ENCODE data around the gene ARHGDIB. TPM values are rescaled to one million over a fixed set of nuclear protein-coding genes. Genes with fewer than 3 reads are reported as not detected.

ARHGDIB gene
- total and polyA plus RNA-seq, 2 donors: 820 to 1,161 TPM

DNA sequence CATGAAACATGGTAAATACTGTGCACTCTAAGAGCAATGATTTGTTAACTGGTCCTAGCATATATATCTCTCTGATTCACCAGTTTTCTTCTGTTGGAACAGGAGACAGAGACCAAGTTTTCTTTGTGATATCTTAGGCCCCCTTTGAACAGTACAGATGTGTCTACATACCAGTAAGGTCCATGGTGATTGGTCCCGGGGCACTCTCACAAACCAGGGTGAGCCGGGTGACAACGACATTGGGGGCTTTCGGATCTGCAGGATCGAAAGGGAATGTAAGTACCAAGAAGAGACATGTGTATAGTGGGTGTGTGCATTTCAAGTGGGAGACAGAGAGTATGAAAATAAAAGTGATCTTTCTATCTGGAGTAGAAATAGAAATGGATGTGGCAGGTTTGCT is 11.8 kb downstream of the ARHGDIB start:
- no peak overlapping the region for H3K4me3 ChIP-seq (ENCODE audit: low read length in 2 of 2)
- peaks cover 43 to 81% of the 10 kb centered on the region in 2 donors for H3K36me3 ChIP-seq (ENCODE audit: control insufficient read depth in 2 of 2, insufficient read depth in 2 of 2, low read length in 1 of 2)
- whole genome bisulfite sequencing: 94% methylated on average over 5 of the region's 5 CpGs
- peaks cover 57 to 65% of the 10 kb centered on the region in 2 donors for H3K4me1 ChIP-seq (ENCODE audit: control insufficient read depth in 2 of 2, insufficient read depth in 2 of 2, low read length in 2 of 2)
- DNase-seq (ENCODE audit: low read depth in 6 of 9, low spot score in 9 of 9): peak in 1 of 9 donors; percentile 63
- no peaks in the 10 kb centered on the region for H3K27me3 ChIP-seq (ENCODE audit: control insufficient read depth in 2 of 2, insufficient read depth in 1 of 2, low read length in 1 of 2)
- H3K27ac ChIP-seq (ENCODE audit: low read depth in 1 of 2, low read length in 1 of 2): peak overlapping the region; percentile 91 to 99
- no peaks in the 10 kb centered on the region for H3K9me3 ChIP-seq (ENCODE audit: control insufficient read depth in 2 of 2, insufficient read depth in 1 of 2, low read length in 1 of 2)

DNA sequence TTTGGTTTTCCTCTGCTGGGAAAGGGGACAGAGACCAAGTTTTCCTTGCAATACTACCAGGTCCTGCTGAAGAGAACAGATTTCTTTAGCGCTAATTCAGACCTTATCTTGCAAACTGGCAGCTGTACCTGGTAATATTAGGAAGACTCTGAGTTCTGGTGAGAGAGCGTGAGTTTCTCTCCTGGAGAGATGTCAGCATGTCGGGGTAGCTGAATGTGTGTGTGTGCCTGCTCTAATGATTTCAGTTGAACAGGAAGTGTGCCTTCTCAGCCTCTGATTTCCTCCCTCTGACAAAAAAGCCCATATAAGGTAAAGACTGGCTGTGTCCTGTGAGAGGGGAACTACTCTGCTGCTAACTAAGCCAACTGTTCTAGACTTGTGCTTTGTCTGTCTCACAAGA is 12.7 kb downstream of the ARHGDIB start:
- Histone ChIP-seq H3K36me3 (ENCODE audit: control insufficient read depth in 2 of 2, insufficient read depth in 2 of 2, low read length in 1 of 2) (peaks cover 48 to 81% of the 10 kb centered on the region in 2 donors), H3K27me3 (ENCODE audit: control insufficient read depth in 2 of 2, insufficient read depth in 1 of 2, low read length in 1 of 2) (no peaks in the 10 kb centered on the region), H3K4me1 (ENCODE audit: control insufficient read depth in 2 of 2, insufficient read depth in 2 of 2, low read length in 2 of 2) (peaks cover 48 to 55% of the 10 kb centered on the region in 2 donors), H3K27ac (ENCODE audit: low read depth in 1 of 2, low read length in 1 of 2) (peak overlapping the region; percentile 97 to 99), H3K9me3 (ENCODE audit: control insufficient read depth in 2 of 2, insufficient read depth in 1 of 2, low read length in 1 of 2) (no peaks in the 10 kb centered on the region), H3K4me3 (ENCODE audit: low read length in 2 of 2) (peak overlapping the region; percentile 43 to 49)
- peak in 7 of 9 donors; percentile 63 to 95 (median 86) for DNase-seq (ENCODE audit: low read depth in 6 of 9, low spot score in 9 of 9)
- 1% methylated on average over 3 of the region's 3 CpGs for WGBS

DNA sequence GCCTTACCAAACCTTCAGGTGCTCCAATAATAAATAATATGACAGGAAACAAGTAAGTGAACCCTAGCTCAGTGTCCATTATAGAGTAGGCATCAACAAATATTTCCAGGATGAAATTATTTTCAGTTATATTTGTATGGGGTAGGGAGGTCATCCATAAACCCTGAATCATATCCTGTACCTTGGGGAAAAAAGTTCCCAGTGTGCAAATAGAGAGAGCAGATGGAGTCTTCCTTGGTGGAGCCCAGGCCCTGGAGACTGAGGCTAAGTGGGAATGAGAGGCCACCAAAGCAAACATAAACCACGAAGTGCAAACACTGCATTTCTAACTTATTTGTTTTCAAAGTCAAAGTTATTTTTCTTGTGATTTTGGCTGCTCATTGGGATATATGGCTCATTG is 14.5 kb downstream of the ARHGDIB start:
- H3K27ac ChIP-seq (ENCODE audit: low read depth in 1 of 2, low read length in 1 of 2): no peak overlapping the region
- WGBS: 100% methylated on average over 1 of the region's 1 CpG
- peaks cover 56 to 92% of the 10 kb centered on the region in 2 donors for H3K36me3 ChIP-seq (ENCODE audit: control insufficient read depth in 2 of 2, insufficient read depth in 2 of 2, low read length in 1 of 2)
- no peak for DNase-seq (ENCODE audit: low read depth in 6 of 9, low spot score in 9 of 9)
- H3K4me1 ChIP-seq (ENCODE audit: control insufficient read depth in 2 of 2, insufficient read depth in 2 of 2, low read length in 2 of 2): peaks cover 34 to 42% of the 10 kb centered on the region in 2 donors
- no peaks in the 10 kb centered on the region for H3K9me3 ChIP-seq (ENCODE audit: control insufficient read depth in 2 of 2, insufficient read depth in 1 of 2, low read length in 1 of 2)
- no peaks in the 10 kb centered on the region for H3K27me3 ChIP-seq (ENCODE audit: control insufficient read depth in 2 of 2, insufficient read depth in 1 of 2, low read length in 1 of 2)
- H3K4me3 ChIP-seq (ENCODE audit: low read length in 2 of 2): no peak overlapping the region

DNA sequence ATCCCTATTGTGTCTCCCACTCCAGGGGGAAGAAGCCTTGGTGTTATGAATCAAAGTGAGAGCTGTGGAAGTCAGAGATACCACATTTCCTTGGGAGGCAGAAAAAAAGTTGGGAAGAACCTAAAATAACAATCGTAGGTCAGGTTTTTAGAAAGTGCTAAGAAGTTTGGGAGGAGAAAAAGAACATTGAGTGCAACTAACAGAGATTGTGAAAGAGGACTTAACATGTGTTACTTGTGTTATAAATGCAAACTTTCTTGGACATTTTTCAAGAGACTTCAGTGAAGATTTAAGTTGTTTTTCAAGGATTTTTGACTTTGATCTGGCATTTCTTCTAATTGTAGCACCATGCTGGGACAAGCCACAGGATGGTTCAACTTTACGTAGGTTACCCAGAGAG is 15.2 kb downstream of the ARHGDIB start:
- WGBS: 91% methylated on average over 2 of the region's 2 CpGs
- Histone ChIP-seq H3K27me3 (ENCODE audit: control insufficient read depth in 2 of 2, insufficient read depth in 1 of 2, low read length in 1 of 2) (no peaks in the 10 kb centered on the region), H3K27ac (ENCODE audit: low read depth in 1 of 2, low read length in 1 of 2) (no peak overlapping the region), H3K4me1 (ENCODE audit: control insufficient read depth in 2 of 2, insufficient read depth in 2 of 2, low read length in 2 of 2) (peaks cover 27 to 35% of the 10 kb centered on the region in 2 donors), H3K9me3 (ENCODE audit: control insufficient read depth in 2 of 2, insufficient read depth in 1 of 2, low read length in 1 of 2) (no peaks in the 10 kb centered on the region), H3K36me3 (ENCODE audit: control insufficient read depth in 2 of 2, insufficient read depth in 2 of 2, low read length in 1 of 2) (peaks cover 56 to 92% of the 10 kb centered on the region in 2 donors), H3K4me3 (ENCODE audit: low read length in 2 of 2) (no peak overlapping the region)
- no peak for DNase-seq (ENCODE audit: low read depth in 6 of 9, low spot score in 9 of 9)

DNA sequence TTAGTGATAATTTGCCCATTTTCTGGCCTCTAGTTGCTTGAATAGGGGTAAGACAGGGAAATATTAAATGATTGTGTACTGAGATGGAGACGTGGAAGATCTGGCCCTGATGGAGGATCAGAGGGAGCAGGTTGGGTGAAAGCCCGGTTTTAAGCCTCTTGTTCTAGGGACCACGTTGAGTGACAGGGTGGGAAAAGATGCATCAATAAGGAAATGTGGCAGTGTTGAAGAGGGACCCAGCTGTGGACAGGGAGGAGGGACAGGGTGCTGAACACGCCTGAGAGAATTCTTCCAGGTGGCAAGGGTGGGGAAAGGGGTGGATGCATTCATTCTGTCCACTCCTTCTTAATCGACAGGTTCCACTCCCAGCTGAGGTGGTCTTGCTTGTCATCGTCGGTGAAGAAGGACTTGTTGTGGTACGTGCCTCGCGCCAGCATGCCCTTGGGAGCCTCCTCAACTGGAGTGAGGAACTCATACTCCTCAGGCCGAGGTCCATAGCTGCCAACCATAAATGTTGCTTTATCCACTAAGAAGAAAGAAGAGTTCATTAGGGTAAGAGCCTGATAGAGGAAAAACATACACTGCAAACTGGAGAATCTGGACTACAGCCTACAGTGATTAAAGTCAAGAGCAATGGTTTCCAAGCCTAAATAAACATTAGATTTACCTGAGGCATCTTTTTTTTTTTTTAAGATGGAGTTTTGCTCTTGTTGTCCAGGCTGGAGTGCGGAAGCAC is 19.0 kb downstream of the ARHGDIB start:
- H3K27ac ChIP-seq (ENCODE audit: low read depth in 1 of 2, low read length in 1 of 2): no peak overlapping the region
- H3K9me3 ChIP-seq (ENCODE audit: control insufficient read depth in 2 of 2, insufficient read depth in 1 of 2, low read length in 1 of 2): no peaks in the 10 kb centered on the region
- no peak for DNase-seq (ENCODE audit: low read depth in 6 of 9, low spot score in 9 of 9)
- 90% methylated on average over 12 of the region's 12 CpGs for WGBS
- no peaks in the 10 kb centered on the region for H3K27me3 ChIP-seq (ENCODE audit: control insufficient read depth in 2 of 2, insufficient read depth in 1 of 2, low read length in 1 of 2)
- H3K4me1 ChIP-seq (ENCODE audit: control insufficient read depth in 2 of 2, insufficient read depth in 2 of 2, low read length in 2 of 2): peaks cover 3 to 5% of the 10 kb centered on the region in 2 donors
- H3K36me3 ChIP-seq (ENCODE audit: control insufficient read depth in 2 of 2, insufficient read depth in 2 of 2, low read length in 1 of 2): peaks cover 33 to 69% of the 10 kb centered on the region in 2 donors
- no peak overlapping the region for H3K4me3 ChIP-seq (ENCODE audit: low read length in 2 of 2)

DNA sequence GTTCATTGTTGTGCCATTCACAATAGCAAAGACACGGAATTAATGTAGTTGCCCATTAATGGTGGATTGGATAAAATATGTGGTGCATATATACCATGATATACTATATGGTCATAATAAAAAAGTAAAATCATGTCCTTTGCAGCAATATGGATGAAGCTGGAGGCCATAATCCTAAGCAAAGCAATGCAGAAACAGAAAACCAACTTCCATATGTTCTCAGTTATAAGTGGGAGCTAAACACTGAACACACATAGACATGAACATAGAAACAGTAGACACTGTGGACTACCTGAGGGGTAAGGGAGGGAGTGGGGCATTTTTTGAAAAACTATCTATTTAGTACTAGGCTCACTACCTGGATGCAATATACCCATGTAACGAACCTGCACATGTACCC is 20.0 kb downstream of the ARHGDIB start:
- no peaks in the 10 kb centered on the region for H3K27me3 ChIP-seq (ENCODE audit: control insufficient read depth in 2 of 2, insufficient read depth in 1 of 2, low read length in 1 of 2)
- H3K4me3 ChIP-seq (ENCODE audit: low read length in 2 of 2): no peak overlapping the region
- peaks cover 34 to 60% of the 10 kb centered on the region in 2 donors for H3K36me3 ChIP-seq (ENCODE audit: control insufficient read depth in 2 of 2, insufficient read depth in 2 of 2, low read length in 1 of 2)
- no peak overlapping the region for H3K27ac ChIP-seq (ENCODE audit: low read depth in 1 of 2, low read length in 1 of 2)
- 99% methylated on average over 2 of the region's 2 CpGs for WGBS
- peaks cover 0 to 2% of the 10 kb centered on the region in 2 donors for H3K4me1 ChIP-seq (ENCODE audit: control insufficient read depth in 2 of 2, insufficient read depth in 2 of 2, low read length in 2 of 2)
- no peak for DNase-seq (ENCODE audit: low read depth in 6 of 9, low spot score in 9 of 9)
- H3K9me3 ChIP-seq (ENCODE audit: control insufficient read depth in 2 of 2, insufficient read depth in 1 of 2, low read length in 1 of 2): no peaks in the 10 kb centered on the region

DNA sequence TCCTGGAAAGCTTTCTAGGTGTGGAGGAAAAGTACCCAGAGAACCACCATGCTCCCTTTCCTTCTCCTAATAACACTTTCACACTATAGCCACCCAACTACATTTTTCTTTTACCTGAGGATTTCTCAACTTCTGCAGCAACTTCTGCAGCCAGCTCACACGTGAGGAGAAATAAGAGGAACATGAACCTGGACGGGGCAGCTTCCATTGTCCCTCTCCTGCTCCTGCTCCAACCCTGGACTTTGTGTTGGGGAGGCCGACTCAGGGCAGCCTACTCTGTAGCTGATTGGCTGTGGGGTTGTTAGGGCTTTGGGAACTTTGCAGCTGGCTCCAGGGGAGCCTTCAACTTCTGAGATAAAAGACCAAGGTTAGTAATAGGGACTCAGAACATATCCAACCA is 23.1 kb downstream of the ARHGDIB start, which contains the start of gene ERP27:
Gene ERP27, minus strand, starts transcription at position 237 of the 400 bp plus-strand sequence. Its CDS starts 29 bp downstream, at position 208.
- 96% methylated on average over 3 of the region's 3 CpGs for WGBS
- peaks cover 25 to 49% of the 10 kb centered on the region in 2 donors for H3K36me3 ChIP-seq (ENCODE audit: control insufficient read depth in 2 of 2, insufficient read depth in 2 of 2, low read length in 1 of 2)
- H3K27ac ChIP-seq (ENCODE audit: low read depth in 1 of 2, low read length in 1 of 2): peak within 1 kb of the TSS in 1 of 2 donors; percentile 15

DNA sequence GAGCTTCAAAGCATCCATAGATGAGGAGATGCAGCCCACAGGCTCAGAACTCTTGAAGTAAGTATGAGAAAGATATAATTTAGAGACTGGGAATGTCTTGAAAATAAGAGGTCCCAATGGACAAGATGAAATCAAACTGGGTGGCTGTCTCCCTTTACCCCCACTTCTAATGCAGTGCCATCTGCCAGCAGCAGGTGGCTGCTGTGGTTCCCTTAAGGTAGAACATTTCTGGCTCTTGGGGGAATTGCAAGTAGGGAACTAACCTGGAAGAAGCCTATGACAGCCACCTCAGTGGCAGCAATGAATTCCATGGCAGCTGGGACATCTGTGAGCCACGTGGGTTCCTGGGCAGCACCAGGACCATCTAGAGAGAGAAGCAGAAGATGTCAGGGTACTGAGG is 23.7 kb downstream of the ARHGDIB start:
- peaks cover 25 to 47% of the 10 kb centered on the region in 2 donors for H3K36me3 ChIP-seq (ENCODE audit: control insufficient read depth in 2 of 2, insufficient read depth in 2 of 2, low read length in 1 of 2)
- DNase-seq (ENCODE audit: low read depth in 6 of 9, low spot score in 9 of 9): peak in 1 of 9 donors; percentile 52
- H3K27me3 ChIP-seq (ENCODE audit: control insufficient read depth in 2 of 2, insufficient read depth in 1 of 2, low read length in 1 of 2): no peaks in the 10 kb centered on the region
- no peaks in the 10 kb centered on the region for H3K9me3 ChIP-seq (ENCODE audit: control insufficient read depth in 2 of 2, insufficient read depth in 1 of 2, low read length in 1 of 2)
- no peak overlapping the region for H3K4me3 ChIP-seq (ENCODE audit: low read length in 2 of 2)
- H3K27ac ChIP-seq (ENCODE audit: low read depth in 1 of 2, low read length in 1 of 2): no peak overlapping the region
- H3K4me1 ChIP-seq (ENCODE audit: control insufficient read depth in 2 of 2, insufficient read depth in 2 of 2, low read length in 2 of 2): peaks cover 0 to 2% of the 10 kb centered on the region in 2 donors
- WGBS: 69% methylated on average over 1 of the region's 1 CpG

More for the DNA sequence above, 23.1 kb downstream of the ARHGDIB start, which contains the start of gene ERP27:
- H3K4me1 ChIP-seq (ENCODE audit: control insufficient read depth in 2 of 2, insufficient read depth in 2 of 2, low read length in 2 of 2): peaks cover 0 to 2% of the 10 kb centered on the region in 2 donors
- DNase-seq (ENCODE audit: low read depth in 6 of 9, low spot score in 9 of 9): no peak
- H3K27me3 ChIP-seq (ENCODE audit: control insufficient read depth in 2 of 2, insufficient read depth in 1 of 2, low read length in 1 of 2): no peaks in the 10 kb centered on the region
- no peak within 1 kb of the TSS for H3K4me3 ChIP-seq (ENCODE audit: low read length in 2 of 2)
- no peaks in the 10 kb centered on the region for H3K9me3 ChIP-seq (ENCODE audit: control insufficient read depth in 2 of 2, insufficient read depth in 1 of 2, low read length in 1 of 2)

DNA sequence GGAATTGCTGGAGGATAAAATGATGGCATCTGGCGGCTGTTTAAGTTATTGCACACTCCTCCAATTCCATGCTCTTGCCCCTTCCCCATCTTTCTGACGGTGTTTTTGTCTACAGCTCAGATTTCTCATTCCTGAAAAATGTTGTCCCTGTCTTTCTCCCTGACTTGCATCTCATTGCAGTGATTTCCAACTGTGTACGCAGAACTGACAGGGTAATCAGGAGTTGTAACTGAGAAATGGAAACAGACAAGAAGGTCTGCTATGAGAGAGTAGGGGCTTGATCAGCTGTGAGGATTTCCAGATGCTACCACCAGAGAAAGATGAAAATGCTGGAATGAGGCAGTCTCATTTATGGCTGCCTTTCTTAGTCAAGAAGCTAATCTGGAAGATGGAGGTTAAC is 24.4 kb downstream of the ARHGDIB start:
- over 99% methylated on average over 3 of the region's 3 CpGs for WGBS

More for the DNA sequence above, 24.4 kb downstream of the ARHGDIB start:
- no peaks in the 10 kb centered on the region for H3K27me3 ChIP-seq (ENCODE audit: control insufficient read depth in 2 of 2, insufficient read depth in 1 of 2, low read length in 1 of 2)
- peaks cover 18 to 44% of the 10 kb centered on the region in 2 donors for H3K36me3 ChIP-seq (ENCODE audit: control insufficient read depth in 2 of 2, insufficient read depth in 2 of 2, low read length in 1 of 2)
- no peak overlapping the region for H3K27ac ChIP-seq (ENCODE audit: low read depth in 1 of 2, low read length in 1 of 2)
- peaks cover 0 to 2% of the 10 kb centered on the region in 2 donors for H3K4me1 ChIP-seq (ENCODE audit: control insufficient read depth in 2 of 2, insufficient read depth in 2 of 2, low read length in 2 of 2)
- no peaks in the 10 kb centered on the region for H3K9me3 ChIP-seq (ENCODE audit: control insufficient read depth in 2 of 2, insufficient read depth in 1 of 2, low read length in 1 of 2)
- no peak for DNase-seq (ENCODE audit: low read depth in 6 of 9, low spot score in 9 of 9)
- no peak overlapping the region for H3K4me3 ChIP-seq (ENCODE audit: low read length in 2 of 2)

Measured in thymus (tissue), 11 donors.